Fibroblast of lung (primary cell): ENCODE results near the gene SYNDIG1.

Experiments used
- CTCF ChIP-seq, 2 donors: IDR thresholded peaks in 1 of 2; conservative IDR thresholded peaks in 1 of 2; 1 replicate in 1 of 2; 2 replicates in 1 of 2; pipeline ENCODE4 v1.5.1; 2011 to 2012; ENCODE audit warnings: low read length in 2 of 2, control low read depth in 1 of 2, inconsistent platforms in 1 of 2, low read depth in 1 of 2, mild to moderate bottlenecking in 1 of 2
- EZH2 ChIP-seq: IDR thresholded peaks from 2 replicates; pipeline ENCODE4 v1.5.1; 2012; ENCODE audit warnings: low read length, control low read depth, mild to moderate bottlenecking; ENCODE audit errors: missing control alignments

- TF ChIP-seq CTCF (conservative IDR thresholded peaks at IDR 0.05 in 1 of 2, IDR thresholded peaks at IDR 0.05 in 1 of 2; ENCODE audit: low read depth in 1 of 2, low read length in 2 of 2) (no peak), EZH2 (no peak)
Observed at GRCh38 chr20:24708411-24709295, 239.2 kb downstream of the SYNDIG1 start.
